GM18858 (cell line): ENCODE measurements around the gene ZNF44.

ENCODE experiments used
- ATAC-seq: cut with Tn5 transposase; IDR thresholded peaks from one replicate; pipeline ENCODE4 v1.9.1; 2021; ENCODE audit not compliant: unreplicated experiment

Gene ZNF44

GRCh38 chr19:12265921-12266704, 28.6 kb downstream of the ZNF44 start:
- ATAC-seq = no peak

- ATAC-seq = no peak
Measured at GRCh38 chr19:12261554-12261953, 33.1 kb downstream of the ZNF44 start.

- no peak for ATAC-seq
Measured at GRCh38 chr19:12260861-12261260, 33.8 kb downstream of the ZNF44 start.

- ATAC-seq = no peak
Measured at GRCh38 chr19:12260236-12260635, 34.4 kb downstream of the ZNF44 start.

GRCh38 chr19:12255372-12255771, 39.3 kb downstream of the ZNF44 start:
- ATAC-seq = no peak

- no peak for ATAC-seq
Measured at GRCh38 chr19:12247644-12248222, 47.0 kb downstream of the ZNF44 start.

- no peak for ATAC-seq
Measured at GRCh38 chr19:12244370-12244769, 50.3 kb downstream of the ZNF44 start.

- no peak for ATAC-seq
Measured at GRCh38 chr19:12237143-12237839, 57.4 kb downstream of the ZNF44 start.

GRCh38 chr19:12232961-12233360, 61.7 kb downstream of the ZNF44 start:
- no peak for ATAC-seq

- no peak for ATAC-seq
Measured at GRCh38 chr19:12230751-12231733, 63.6 kb downstream of the ZNF44 start.

- ATAC-seq = no peak
Measured at GRCh38 chr19:12229990-12230389, 64.7 kb downstream of the ZNF44 start.

- no peak for ATAC-seq
Measured at GRCh38 chr19:12224676-12225075, 70.0 kb downstream of the ZNF44 start.

- ATAC-seq = no peak
Measured at GRCh38 chr19:12222980-12223630, 71.6 kb downstream of the ZNF44 start.
